Activated T-helper 1 cell treated with anti-CD3 and anti-CD28 coated beads, Interleukin-12 subunit alpha, Interleukin-12 subunit beta, Interleukin-2, Interleukin-4 antibody, amounts not matched to agents 30 ng/mL and 10 ng/mL and 1 ng/mL, durations not matched to agents 14 hours and 24 hours and 36 hours (primary cell): Measurements from ENCODE around the gene EN2. TPM values are rescaled to one million over a fixed set of nuclear protein-coding genes. Genes with fewer than 3 reads are reported as not detected.

Experiments used
- DNase-seq: peaks from one replicate; pipeline ENCODE4 v3.0.0; 2021; ENCODE audit warnings: low spot score
- H3K27ac Mint-ChIP-seq: one replicate; pipeline ENCODE4 v1.8.0; 2021; ENCODE audit warnings: mild to moderate bottlenecking, mixed read lengths
- H3K27me3 Mint-ChIP-seq: one replicate; pipeline ENCODE4 v1.8.0; 2022; ENCODE audit warnings: mild to moderate bottlenecking, moderate library complexity, mixed read lengths; ENCODE audit not compliant: insufficient read depth
- H3K36me3 Mint-ChIP-seq: one replicate; pipeline ENCODE4 v1.8.0; 2021; ENCODE audit warnings: low read depth, mixed read lengths
- H3K4me1 Mint-ChIP-seq: one replicate; pipeline ENCODE4 v1.8.0; 2021; ENCODE audit warnings: low read depth, mixed read lengths
- H3K4me3 Mint-ChIP-seq: one replicate; pipeline ENCODE4 v1.8.0; 2021; ENCODE audit warnings: mild to moderate bottlenecking, moderate library complexity, mixed read lengths
- H3K9me3 Mint-ChIP-seq: one replicate; pipeline ENCODE4 v1.8.0; 2021; ENCODE audit warnings: mixed read lengths
- intact Hi-C: fragments of 100-400 bp; cut with micrococcal nuclease; formaldehyde crosslinking; loops from one replicate; pipeline ENCODE4 v1.15.1; 2024
- total RNA-seq: library from RNA; stranded (reverse); gene quantifications from 2 replicates; pipeline ENCODE4 v1.2.3, GENCODE V29; 2022

EN2 gene
- total RNA-seq, 1 donor from 2014 or later = not detected

- intact Hi-C loops = no loop called here
- no peak overlapping the region for H3K4me3 Mint-ChIP-seq
- H3K27ac Mint-ChIP-seq = no peak overlapping the region
- peaks cover 1% of the 10 kb centered on the region for H3K36me3 Mint-ChIP-seq
- H3K9me3 Mint-ChIP-seq = no peaks in the 10 kb centered on the region
- no peak for DNase-seq
- peaks cover 39% of the 10 kb centered on the region for H3K27me3 Mint-ChIP-seq
- H3K4me1 Mint-ChIP-seq = peaks cover 10% of the 10 kb centered on the region
Measured at GRCh38 chr7:155494551-155494950, 36.6 kb downstream of the EN2 start.

DNA sequence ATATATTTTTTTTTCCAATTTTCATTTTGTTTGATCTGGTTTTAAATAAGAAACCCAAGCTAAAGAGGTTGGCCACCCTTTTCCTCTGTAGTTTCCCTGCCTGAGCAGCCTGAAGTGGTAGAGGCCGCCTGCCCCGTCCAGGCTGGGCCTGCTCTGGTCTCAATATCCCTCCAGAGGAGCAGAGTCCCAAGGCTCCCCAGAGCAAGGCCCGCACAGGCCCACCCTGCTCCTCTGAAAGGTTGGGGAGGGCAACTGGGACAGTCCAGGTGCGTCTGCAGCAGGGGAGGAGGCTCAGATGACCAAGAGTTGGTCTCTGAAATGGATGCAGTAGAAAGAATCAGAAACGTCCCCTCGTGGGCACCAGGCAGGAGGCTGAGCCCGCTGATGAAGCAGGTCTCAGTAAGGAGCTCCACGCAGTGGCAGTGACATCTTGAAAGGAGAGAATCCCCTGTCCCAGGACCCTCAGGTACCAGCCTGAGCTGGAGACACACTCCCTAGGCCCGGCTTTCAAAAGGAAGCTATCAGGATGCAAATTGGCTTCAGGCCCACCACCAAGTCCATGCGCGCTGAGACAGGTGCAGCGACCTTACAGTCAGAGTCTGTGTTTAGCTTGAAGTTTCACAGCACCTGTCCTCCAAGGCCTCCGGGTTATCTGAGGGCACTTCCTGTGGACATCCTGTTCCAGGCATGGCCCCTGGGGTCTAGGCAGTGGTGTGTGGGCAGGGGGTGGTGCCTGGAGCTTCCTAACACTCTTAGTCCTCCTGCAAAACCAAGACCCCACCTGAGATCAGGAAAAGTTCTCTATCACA lies 37.7 kb downstream of the EN2 start:
- no peak for DNase-seq
- H3K27ac Mint-ChIP-seq = no peak overlapping the region
- peaks cover 7% of the 10 kb centered on the region for H3K4me1 Mint-ChIP-seq
- H3K27me3 Mint-ChIP-seq = peaks cover 40% of the 10 kb centered on the region
- no peak overlapping the region for H3K4me3 Mint-ChIP-seq
- no peaks in the 10 kb centered on the region for H3K9me3 Mint-ChIP-seq
- peaks cover 1% of the 10 kb centered on the region for H3K36me3 Mint-ChIP-seq
- intact Hi-C loops = no loop called here

- H3K4me1 Mint-ChIP-seq = no peaks in the 10 kb centered on the region
- intact Hi-C loops = no loop called here
- H3K27ac Mint-ChIP-seq = no peak overlapping the region
- no peak overlapping the region for H3K4me3 Mint-ChIP-seq
- no peaks in the 10 kb centered on the region for H3K9me3 Mint-ChIP-seq
- H3K36me3 Mint-ChIP-seq = no peaks in the 10 kb centered on the region
- peaks cover 41% of the 10 kb centered on the region for H3K27me3 Mint-ChIP-seq
- no peak for DNase-seq
Measured at GRCh38 chr7:155496267-155497005, 38.5 kb downstream of the EN2 start.

GRCh38 chr7:155497149-155497901 lies 39.4 kb downstream of the EN2 start:
- Mint-ChIP-seq H3K36me3 (no peaks in the 10 kb centered on the region), H3K9me3 (no peaks in the 10 kb centered on the region), H3K27me3 (peaks cover 44% of the 10 kb centered on the region), H3K4me1 (no peaks in the 10 kb centered on the region), H3K4me3 (no peak overlapping the region), H3K27ac (no peak overlapping the region)
- no peak for DNase-seq
- intact Hi-C loops = no loop called here

GRCh38 chr7:155505422-155505793 lies 47.5 kb downstream of the EN2 start:
- no peak for DNase-seq

DNA sequence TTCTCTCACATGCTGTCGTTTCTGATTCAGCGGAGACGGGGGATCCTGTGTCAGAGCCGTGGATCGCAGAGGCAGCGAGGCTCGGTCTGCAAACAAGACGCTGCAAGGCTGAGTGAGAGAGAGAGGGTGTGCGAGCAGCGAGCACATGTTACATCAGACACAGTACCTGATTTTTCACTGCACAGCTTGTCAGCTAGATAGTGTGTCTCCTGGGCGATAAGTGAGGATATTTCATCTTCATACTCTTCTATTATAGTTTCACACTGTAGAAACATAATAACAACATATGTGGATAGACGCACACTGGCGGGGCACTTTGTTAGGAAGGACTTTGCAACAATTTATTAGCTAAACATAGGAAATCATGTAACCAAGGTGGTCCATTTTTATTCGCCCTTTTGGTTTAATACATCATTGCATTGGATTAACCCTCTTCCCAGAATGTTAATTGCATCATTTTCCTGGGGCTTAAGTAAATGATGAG lies 49.0 kb downstream of the EN2 start:
- no peak for DNase-seq
- Mint-ChIP-seq H3K36me3 (peaks cover 10% of the 10 kb centered on the region), H3K27ac (peak overlapping the region; percentile 14), H3K9me3 (peaks cover 4% of the 10 kb centered on the region), H3K4me3 (no peak overlapping the region), H3K27me3 (peaks cover 88% of the 10 kb centered on the region), H3K4me1 (peaks cover 18% of the 10 kb centered on the region)
- intact Hi-C loops = loop anchor here (1.0 kb wide), 1 partner anchor 38 kb away; no protein-coding TSS in a partner anchor

More at GRCh38 chr7:155505422-155505793, 47.5 kb downstream of the EN2 start:
- intact Hi-C loops = no loop called here
- H3K36me3 Mint-ChIP-seq = peaks cover 10% of the 10 kb centered on the region
- peaks cover 4% of the 10 kb centered on the region for H3K9me3 Mint-ChIP-seq
- no peak overlapping the region for H3K27ac Mint-ChIP-seq
- H3K4me3 Mint-ChIP-seq = no peak overlapping the region
- peaks cover 18% of the 10 kb centered on the region for H3K4me1 Mint-ChIP-seq
- H3K27me3 Mint-ChIP-seq = peaks cover 89% of the 10 kb centered on the region

GRCh38 chr7:155507576-155507975 lies 49.6 kb downstream of the EN2 start:
- no peak overlapping the region for H3K27ac Mint-ChIP-seq
- no peak for DNase-seq
- no peak overlapping the region for H3K4me3 Mint-ChIP-seq
- intact Hi-C loops = loop anchor here (1.0 kb wide), 1 partner anchor 38 kb away; no protein-coding TSS in a partner anchor
- peaks cover 88% of the 10 kb centered on the region for H3K27me3 Mint-ChIP-seq
- peaks cover 10% of the 10 kb centered on the region for H3K36me3 Mint-ChIP-seq
- peaks cover 4% of the 10 kb centered on the region for H3K9me3 Mint-ChIP-seq
- peaks cover 18% of the 10 kb centered on the region for H3K4me1 Mint-ChIP-seq

GRCh38 chr7:155508376-155509358 lies 50.7 kb downstream of the EN2 start:
- H3K27ac Mint-ChIP-seq = peak overlapping the region; percentile 87
- H3K9me3 Mint-ChIP-seq = peaks cover 4% of the 10 kb centered on the region
- peak overlapping the region; percentile 38 for H3K4me3 Mint-ChIP-seq
- peaks cover 10% of the 10 kb centered on the region for H3K36me3 Mint-ChIP-seq
- intact Hi-C loops = loop anchor here (1.0 to 2.0 kb wide), 4 partner anchors 51 to 1500 kb away; no protein-coding TSS in a partner anchor
- H3K27me3 Mint-ChIP-seq = peaks cover 78% of the 10 kb centered on the region
- no peak for DNase-seq
- peaks cover 18% of the 10 kb centered on the region for H3K4me1 Mint-ChIP-seq

DNA sequence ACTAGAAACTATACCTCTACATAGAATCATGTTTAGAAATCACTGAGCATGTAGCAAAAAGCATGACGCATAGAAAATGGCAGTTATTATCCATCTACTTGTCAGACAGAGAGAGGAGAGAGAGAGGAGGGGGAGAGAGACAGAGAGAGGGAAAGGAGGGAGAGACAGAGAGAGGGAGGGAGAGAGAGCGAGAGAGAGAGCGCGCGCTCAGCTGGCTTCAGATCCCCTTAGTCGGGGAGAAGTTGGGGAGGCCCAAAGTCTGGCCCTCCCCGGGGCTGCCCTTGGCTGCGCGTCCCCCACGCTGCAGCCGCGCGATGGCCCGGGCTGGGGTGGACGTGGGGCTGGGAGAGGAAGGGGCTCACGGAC lies 51.4 kb downstream of the EN2 start:
- Mint-ChIP-seq H3K27me3 (peaks cover 77% of the 10 kb centered on the region), H3K4me1 (peaks cover 18% of the 10 kb centered on the region), H3K27ac (peak overlapping the region; percentile 87), H3K9me3 (peaks cover 4% of the 10 kb centered on the region), H3K4me3 (peak overlapping the region; percentile 38), H3K36me3 (peaks cover 10% of the 10 kb centered on the region)
- intact Hi-C loops = loop anchor here (2.0 kb wide), 2 partner anchors 129 to 1499 kb away; no protein-coding TSS in a partner anchor
- no peak for DNase-seq

- H3K4me3 Mint-ChIP-seq = no peak overlapping the region
- DNase-seq = no peak
- H3K27me3 Mint-ChIP-seq = peaks cover 71% of the 10 kb centered on the region
- H3K27ac Mint-ChIP-seq = peak overlapping the region; percentile 31
- peaks cover 10% of the 10 kb centered on the region for H3K36me3 Mint-ChIP-seq
- peaks cover 18% of the 10 kb centered on the region for H3K4me1 Mint-ChIP-seq
- H3K9me3 Mint-ChIP-seq = peaks cover 4% of the 10 kb centered on the region
- intact Hi-C loops = loop anchor here (2.0 kb wide), 2 partner anchors 129 to 1499 kb away; no protein-coding TSS in a partner anchor
Measured at GRCh38 chr7:155509725-155510551, 52.0 kb downstream of the EN2 start.
